T-helper 2 cell treated with Interferon-gamma antibody and Interleukin-4, amounts not matched to agents 5 μg/mL and 100 μg/mL, for 36 hours (primary cell): Measurements from ENCODE around the gene RNF212B.
"Not testable (repeated sequence)": the region's sequence is repeated elsewhere in the genome, so short reads cannot be mapped to it uniquely, and the experiment has no call there.

Experiments
- DNase-seq: peaks from one replicate; pipeline ENCODE4 v3.0.0; 2021; ENCODE audit warnings: low spot score
- H3K27ac Mint-ChIP-seq: one replicate; pipeline ENCODE4 v1.8.0; 2021; ENCODE audit warnings: mild to moderate bottlenecking, mixed read lengths
- H3K27me3 Mint-ChIP-seq: one replicate; pipeline ENCODE4 v1.8.0; 2021; ENCODE audit warnings: low read depth, mixed read lengths
- H3K36me3 Mint-ChIP-seq: one replicate; pipeline ENCODE4 v1.8.0; 2021; ENCODE audit warnings: low read depth, mixed read lengths
- H3K4me1 Mint-ChIP-seq: one replicate; pipeline ENCODE4 v1.8.0; 2021; ENCODE audit warnings: low read depth, mixed read lengths
- H3K4me3 Mint-ChIP-seq: one replicate; pipeline ENCODE4 v1.8.0; 2022; ENCODE audit warnings: mild to moderate bottlenecking, moderate library complexity, mixed read lengths
- H3K9me3 Mint-ChIP-seq: one replicate; pipeline ENCODE4 v1.8.0; 2021; ENCODE audit warnings: mixed read lengths

The RNF212B gene

GRCh38 chr14:23237772-23238594 is at the start of gene RNF212B:
TSS of gene RNF212B (plus strand) at chr14:23237936. CDS start at chr14:23240346, 2,410 bp downstream.
- peak; percentile 87 for DNase-seq
- no peaks in the 10 kb centered on the region for H3K9me3 Mint-ChIP-seq
- H3K27me3 Mint-ChIP-seq, result peaks cover 16% of the 10 kb centered on the region
- no peaks in the 10 kb centered on the region for H3K36me3 Mint-ChIP-seq
- H3K4me3 Mint-ChIP-seq, result peak within 1 kb of the TSS; percentile 67
- no peak within 1 kb of the TSS for H3K27ac Mint-ChIP-seq
- H3K4me1 Mint-ChIP-seq, result peaks cover 1% of the 10 kb centered on the region

- Mint-ChIP-seq H3K27me3 (peaks cover 3% of the 10 kb centered on the region), H3K4me3 (no peak overlapping the region), H3K4me1 (no peaks in the 10 kb centered on the region), H3K36me3 (no peaks in the 10 kb centered on the region), H3K9me3 (no peaks in the 10 kb centered on the region), H3K27ac (no peak overlapping the region)
- DNase-seq, result no peak
Observed at GRCh38 chr14:23193432-23193831, 44.3 kb upstream of the RNF212B start.

GRCh38 chr14:23195552-23196101 is 42.1 kb upstream of the RNF212B start:
- Mint-ChIP-seq H3K36me3 (no peaks in the 10 kb centered on the region), H3K9me3 (no peaks in the 10 kb centered on the region), H3K27ac (no peak overlapping the region), H3K4me1 (no peaks in the 10 kb centered on the region), H3K27me3 (peaks cover 6% of the 10 kb centered on the region), H3K4me3 (no peak overlapping the region)
- DNase-seq, result no peak

- not testable (repeated sequence) for H3K27ac Mint-ChIP-seq, DNase-seq, H3K36me3 Mint-ChIP-seq, H3K27me3 Mint-ChIP-seq, H3K9me3 Mint-ChIP-seq, H3K4me3 Mint-ChIP-seq, H3K4me1 Mint-ChIP-seq
Observed at GRCh38 chr14:23196487-23196886, 41.2 kb upstream of the RNF212B start.

GRCh38 chr14:23199141-23199540 is 38.6 kb upstream of the RNF212B start:
- H3K27ac Mint-ChIP-seq, H3K4me3 Mint-ChIP-seq, H3K9me3 Mint-ChIP-seq, H3K4me1 Mint-ChIP-seq, DNase-seq, H3K27me3 Mint-ChIP-seq, H3K36me3 Mint-ChIP-seq: not testable (repeated sequence)

- H3K27me3 Mint-ChIP-seq, result peaks cover 12% of the 10 kb centered on the region
- H3K36me3 Mint-ChIP-seq, result no peaks in the 10 kb centered on the region
- no peaks in the 10 kb centered on the region for H3K4me1 Mint-ChIP-seq
- H3K9me3 Mint-ChIP-seq, result no peaks in the 10 kb centered on the region
- H3K27ac Mint-ChIP-seq, result no peak overlapping the region
- H3K4me3 Mint-ChIP-seq, result no peak overlapping the region
- no peak for DNase-seq
Observed at GRCh38 chr14:23202001-23202400, 35.7 kb upstream of the RNF212B start.

- no peak for DNase-seq
- no peak overlapping the region for H3K27ac Mint-ChIP-seq
- H3K9me3 Mint-ChIP-seq, result no peaks in the 10 kb centered on the region
- H3K27me3 Mint-ChIP-seq, result peaks cover 9% of the 10 kb centered on the region
- H3K4me1 Mint-ChIP-seq, result no peaks in the 10 kb centered on the region
- no peak overlapping the region for H3K4me3 Mint-ChIP-seq
- no peaks in the 10 kb centered on the region for H3K36me3 Mint-ChIP-seq
Observed at GRCh38 chr14:23206422-23207145, 31.2 kb upstream of the RNF212B start.

GRCh38 chr14:23207146-23207540 is 30.6 kb upstream of the RNF212B start:
- no peaks in the 10 kb centered on the region for H3K36me3 Mint-ChIP-seq
- H3K27me3 Mint-ChIP-seq, result peaks cover 11% of the 10 kb centered on the region
- H3K9me3 Mint-ChIP-seq, result no peaks in the 10 kb centered on the region
- DNase-seq, result no peak
- H3K4me3 Mint-ChIP-seq, result no peak overlapping the region
- no peaks in the 10 kb centered on the region for H3K4me1 Mint-ChIP-seq
- no peak overlapping the region for H3K27ac Mint-ChIP-seq

GRCh38 chr14:23208324-23208723 is 29.4 kb upstream of the RNF212B start:
- peaks cover 14% of the 10 kb centered on the region for H3K27me3 Mint-ChIP-seq
- no peaks in the 10 kb centered on the region for H3K9me3 Mint-ChIP-seq
- H3K4me1 Mint-ChIP-seq, result no peaks in the 10 kb centered on the region
- no peak overlapping the region for H3K27ac Mint-ChIP-seq
- no peaks in the 10 kb centered on the region for H3K36me3 Mint-ChIP-seq
- no peak overlapping the region for H3K4me3 Mint-ChIP-seq
- DNase-seq, result no peak

- Mint-ChIP-seq H3K27ac (no peak overlapping the region), H3K4me3 (no peak overlapping the region), H3K9me3 (no peaks in the 10 kb centered on the region), H3K27me3 (peaks cover 15% of the 10 kb centered on the region), H3K36me3 (no peaks in the 10 kb centered on the region), H3K4me1 (no peaks in the 10 kb centered on the region)
- DNase-seq, result no peak
Observed at GRCh38 chr14:23209651-23210423, 27.9 kb upstream of the RNF212B start.

GRCh38 chr14:23215421-23215820 is 22.3 kb upstream of the RNF212B start:
- H3K9me3 Mint-ChIP-seq, result no peaks in the 10 kb centered on the region
- no peaks in the 10 kb centered on the region for H3K36me3 Mint-ChIP-seq
- H3K27ac Mint-ChIP-seq, result no peak overlapping the region
- no peaks in the 10 kb centered on the region for H3K4me1 Mint-ChIP-seq
- DNase-seq, result no peak
- H3K27me3 Mint-ChIP-seq, result peaks cover 21% of the 10 kb centered on the region
- no peak overlapping the region for H3K4me3 Mint-ChIP-seq

GRCh38 chr14:23217032-23218020 is 20.4 kb upstream of the RNF212B start:
- H3K4me3 Mint-ChIP-seq, result no peak overlapping the region
- no peaks in the 10 kb centered on the region for H3K4me1 Mint-ChIP-seq
- H3K9me3 Mint-ChIP-seq, result no peaks in the 10 kb centered on the region

GRCh38 chr14:23219075-23219474 is 18.7 kb upstream of the RNF212B start:
- Mint-ChIP-seq H3K4me1 (no peaks in the 10 kb centered on the region), H3K36me3 (no peaks in the 10 kb centered on the region), H3K27me3 (peaks cover 29% of the 10 kb centered on the region), H3K9me3 (no peaks in the 10 kb centered on the region), H3K27ac (no peak overlapping the region), H3K4me3 (no peak overlapping the region)
- no peak for DNase-seq

More at GRCh38 chr14:23217032-23218020, 20.4 kb upstream of the RNF212B start:
- no peak for DNase-seq
- Mint-ChIP-seq H3K36me3 (no peaks in the 10 kb centered on the region), H3K27ac (no peak overlapping the region), H3K27me3 (peaks cover 31% of the 10 kb centered on the region)
